GM23338 (cell line): ENCODE measurements around the gene NRIP3. TPM values are rescaled to one million over a fixed set of nuclear protein-coding genes. Genes with fewer than 3 reads are reported as not detected.

ENCODE experiments used
- ATAC-seq: fragments of 200-7000 bp; cut with Tn5 transposase; 3 replicates; pipeline ENCODE4 v1.9.1; 2020
- DNase-seq: peaks from one replicate; pipeline ENCODE4 v3.0.0-alpha.2; 2015; ENCODE audit warnings: low spot score
- H2AFZ ChIP-seq: fragments of 200-600 bp; sonication (generic); 2 replicates; pipeline ENCODE4 v1.8.0; 2016; ENCODE audit warnings: antibody characterized with exemption, mild to moderate bottlenecking, moderate library complexity
- H3F3A ChIP-seq: fragments of 200-600 bp; sonication (generic); replicated peaks from 2 replicates; pipeline ENCODE4 v1.8.0; 2017; ENCODE audit warnings: antibody characterized with exemption, mixed run types, low read depth
- H3K27ac ChIP-seq: fragments of 200-600 bp; sonication (generic); 2 replicates; pipeline ENCODE4 v1.6.1; 2016; ENCODE audit warnings: low read depth
- H3K27me3 ChIP-seq: fragments of 200-600 bp; sonication (generic); 2 replicates; pipeline ENCODE4 v1.8.0; 2016; ENCODE audit warnings: mild to moderate bottlenecking, mixed run types, moderate library complexity; ENCODE audit not compliant: insufficient read depth
- H3K36me3 ChIP-seq: fragments of 200-600 bp; sonication (generic); 2 replicates; pipeline ENCODE4 v1.8.0; 2016; ENCODE audit warnings: mild to moderate bottlenecking; ENCODE audit not compliant: insufficient read depth
- H3K4me1 ChIP-seq: fragments of 200-600 bp; sonication (generic); 2 replicates; pipeline ENCODE4 v1.8.0; 2016; ENCODE audit warnings: mild to moderate bottlenecking, moderate library complexity; ENCODE audit not compliant: insufficient read depth
- H3K4me2 ChIP-seq: fragments of 200-600 bp; sonication (generic); 2 replicates; pipeline ENCODE4 v1.7.1; 2017; ENCODE audit warnings: mixed run types
- H3K4me3 ChIP-seq: fragments of 200-600 bp; sonication (generic); 2 replicates; pipeline ENCODE4 v1.6.1; 2016; ENCODE audit warnings: mixed run types
- H3K79me2 ChIP-seq: fragments of 200-600 bp; sonication (generic); replicated peaks from 2 replicates; pipeline ENCODE4 v1.8.0; 2017; ENCODE audit warnings: mild to moderate bottlenecking; ENCODE audit not compliant: insufficient read depth
- H3K9me2 ChIP-seq: fragments of 200-600 bp; sonication (generic); 2 replicates; pipeline ENCODE4 v1.8.0; 2017; ENCODE audit not compliant: insufficient read depth
- H4K20me1 ChIP-seq: fragments of 200-600 bp; sonication (generic); replicated peaks from 2 replicates; pipeline ENCODE4 v1.8.0; 2017; ENCODE audit warnings: mild to moderate bottlenecking; ENCODE audit not compliant: insufficient read depth
- H3K27ac Mint-ChIP-seq: 2 replicates; pipeline ENCODE4 v1.8.0; 2020; ENCODE audit warnings: inconsistent platforms, mild to moderate bottlenecking, moderate library complexity, mixed read lengths
- H3K27me3 Mint-ChIP-seq: 3 replicates; pipeline ENCODE4 v1.8.0; 2022; ENCODE audit warnings: low read depth, mild to moderate bottlenecking, moderate library complexity, mixed read lengths, inconsistent platforms; ENCODE audit not compliant: insufficient read depth, poor library complexity
- H3K36me3 Mint-ChIP-seq: 3 replicates; pipeline ENCODE4 v1.8.0; 2021; ENCODE audit warnings: low read depth, mild to moderate bottlenecking, inconsistent platforms, moderate library complexity, mixed read lengths
- H3K4me1 Mint-ChIP-seq: 3 replicates; pipeline ENCODE4 v1.8.0; 2020; ENCODE audit warnings: mild to moderate bottlenecking, inconsistent platforms, mixed read lengths
- H3K4me3 Mint-ChIP-seq: 3 replicates; pipeline ENCODE4 v1.8.0; 2021; ENCODE audit warnings: moderate library complexity, mild to moderate bottlenecking, inconsistent platforms, mixed read lengths
- H3K9me3 Mint-ChIP-seq: 3 replicates; pipeline ENCODE4 v1.8.0; 2020; ENCODE audit warnings: moderate library complexity, mild to moderate bottlenecking, inconsistent platforms, mixed read lengths
- CREB1 ChIP-seq: fragments of 250-450 bp; sonication (Bioruptor Pico); IDR thresholded peaks from 2 replicates; pipeline ENCODE4 v1.5.0; 2020; ENCODE audit warnings: low read depth, mild to moderate bottlenecking, moderate library complexity
- ETS1 ChIP-seq: IDR thresholded peaks from 2 replicates; pipeline ENCODE4 v1.6.1; 2016; ENCODE audit warnings: antibody characterized with exemption
- EZH2 ChIP-seq: fragments of 200-600 bp; sonication (generic); IDR thresholded peaks from one replicate; pipeline ENCODE4 v1.8.0; 2017; ENCODE audit warnings: antibody characterized with exemption, mild to moderate bottlenecking, low read depth; ENCODE audit not compliant: unreplicated experiment
- EZH2phosphoT487 ChIP-seq: fragments of 200-600 bp; sonication (generic); IDR thresholded peaks from one replicate; pipeline ENCODE4 v1.8.1; 2018; ENCODE audit warnings: antibody characterized with exemption; ENCODE audit not compliant: unreplicated experiment
- JUNB ChIP-seq: IDR thresholded peaks from one replicate; pipeline ENCODE4 v1.6.1; 2016; ENCODE audit warnings: antibody characterized with exemption; ENCODE audit not compliant: unreplicated experiment
- NANOG ChIP-seq: IDR thresholded peaks from 2 replicates; pipeline ENCODE4 v1.6.1; 2016; ENCODE audit warnings: antibody characterized with exemption, borderline replicate concordance
- POLR2AphosphoS5 ChIP-seq: IDR thresholded peaks from 2 replicates; pipeline ENCODE4 v1.6.1; 2016; ENCODE audit warnings: antibody characterized with exemption, low read depth
- STAT1 ChIP-seq: IDR thresholded peaks from one replicate; pipeline ENCODE4 v1.6.1; 2016; ENCODE audit warnings: antibody characterized with exemption; ENCODE audit not compliant: unreplicated experiment
- ZNF114 ChIP-seq: fragments of 250-450 bp; sonication (Bioruptor Pico); IDR thresholded peaks from 2 replicates; pipeline ENCODE4 v1.5.0; 2020; ENCODE audit warnings: mild to moderate bottlenecking, moderate library complexity
- ZNF331 ChIP-seq: fragments of 250-450 bp; sonication (Bioruptor Pico); IDR thresholded peaks from 2 replicates; pipeline ENCODE4 v1.5.0; 2020; ENCODE audit warnings: low read depth, mild to moderate bottlenecking, moderate library complexity
- polyA plus RNA-seq: library from polyadenylated mRNA; unstranded; fragments of >200 nt; fragmentation: Nextera tagmentation; extraction: Ambion mirVana; gene quantifications from 2 replicates; pipeline ENCODE4 v1.2.1, GENCODE V29; 2016
- total RNA-seq: library from RNA; depleted of rRNA; stranded (reverse); fragments of >200 nt; shearing (Covaris generic); gene quantifications from 2 replicates; pipeline ENCODE4 v1.2.3, GENCODE V29; 2014
- TF ChIP-seq, protein P1 (sequence below), 2 experiments: fragments of 200-600 bp in 1 of 2; sonication (generic) in 1 of 2; conservative IDR thresholded peaks; 2 replicates each; pipeline versions ENCODE4 v1.5.1 to v1.6.1; 2016 to 2017; ENCODE audit warnings: antibody characterized with exemption in 2 of 2, low read depth in 2 of 2, mild to moderate bottlenecking in 2 of 2, moderate library complexity in 1 of 2
- TF ChIP-seq, protein P2 (sequence below): fragments of 250-450 bp; sonication (Bioruptor Pico); IDR thresholded peaks from 2 replicates; pipeline ENCODE4 v1.5.0; 2020; ENCODE audit warnings: mild to moderate bottlenecking, moderate library complexity
- TF ChIP-seq, protein P3 (sequence below): IDR thresholded peaks from one replicate; pipeline ENCODE4 v1.6.1; 2018; ENCODE audit warnings: antibody characterized with exemption; ENCODE audit not compliant: unreplicated experiment

Gene NRIP3
- total and polyA plus RNA-seq, 2 experiments from 2014 or later = 3.0 to 7.9 TPM

DNA sequence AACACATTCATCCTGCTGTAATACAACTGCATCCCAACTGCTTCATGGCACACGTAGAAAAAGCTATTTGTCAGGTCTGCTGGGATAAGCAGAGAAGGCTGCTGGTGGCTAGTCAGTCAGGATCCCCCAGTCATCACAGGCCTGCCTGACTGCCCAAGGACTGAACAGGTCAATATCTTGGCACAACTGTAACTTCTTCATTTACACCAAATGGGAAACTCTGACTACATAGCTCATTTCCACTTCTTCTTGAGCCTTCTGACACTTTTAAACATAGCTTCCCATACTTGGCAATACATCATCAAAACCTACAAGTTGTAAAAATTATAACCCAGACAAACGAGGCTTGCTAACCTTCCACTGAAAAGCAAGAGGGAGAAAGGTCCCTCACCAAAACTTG, 42.4 kb downstream of the NRIP3 start:
- peaks cover 6% of the 10 kb centered on the region; the same call in 1 of the 2 replicates for H3K4me1 ChIP-seq
- Mint-ChIP-seq H3K9me3 (no peaks in the 10 kb centered on the region), H3K27ac (no peak overlapping the region), H3K4me3 (no peak overlapping the region), H3K27me3 (no peaks in the 10 kb centered on the region), H3K4me1 (peaks cover 14% of the 10 kb centered on the region), H3K36me3 (no peaks in the 10 kb centered on the region; the same call in 2 of the 3 replicates)
- H3K27ac ChIP-seq = no peak overlapping the region
- H4K20me1 ChIP-seq = peaks cover 5% of the 10 kb centered on the region
- DNase-seq = no peak
- peaks cover 23% of the 10 kb centered on the region for H3K79me2 ChIP-seq
- no peaks in the 10 kb centered on the region for H3K27me3 ChIP-seq
- H2AFZ ChIP-seq = no peak overlapping the region
- peaks cover 14% of the 10 kb centered on the region for H3F3A ChIP-seq
- TF ChIP-seq STAT1 = no peak
- no peak for TF ChIP-seq ZNF114 (CRISPR knock-in tag)
- no peak for TF ChIP-seq EZH2
- no peak for TF ChIP-seq CREB1 (CRISPR knock-in tag)
- no peak for TF ChIP-seq POLR2AphosphoS5
- TF ChIP-seq, protein P1, sequence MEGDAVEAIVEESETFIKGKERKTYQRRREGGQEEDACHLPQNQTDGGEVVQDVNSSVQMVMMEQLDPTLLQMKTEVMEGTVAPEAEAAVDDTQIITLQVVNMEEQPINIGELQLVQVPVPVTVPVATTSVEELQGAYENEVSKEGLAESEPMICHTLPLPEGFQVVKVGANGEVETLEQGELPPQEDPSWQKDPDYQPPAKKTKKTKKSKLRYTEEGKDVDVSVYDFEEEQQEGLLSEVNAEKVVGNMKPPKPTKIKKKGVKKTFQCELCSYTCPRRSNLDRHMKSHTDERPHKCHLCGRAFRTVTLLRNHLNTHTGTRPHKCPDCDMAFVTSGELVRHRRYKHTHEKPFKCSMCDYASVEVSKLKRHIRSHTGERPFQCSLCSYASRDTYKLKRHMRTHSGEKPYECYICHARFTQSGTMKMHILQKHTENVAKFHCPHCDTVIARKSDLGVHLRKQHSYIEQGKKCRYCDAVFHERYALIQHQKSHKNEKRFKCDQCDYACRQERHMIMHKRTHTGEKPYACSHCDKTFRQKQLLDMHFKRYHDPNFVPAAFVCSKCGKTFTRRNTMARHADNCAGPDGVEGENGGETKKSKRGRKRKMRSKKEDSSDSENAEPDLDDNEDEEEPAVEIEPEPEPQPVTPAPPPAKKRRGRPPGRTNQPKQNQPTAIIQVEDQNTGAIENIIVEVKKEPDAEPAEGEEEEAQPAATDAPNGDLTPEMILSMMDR (conservative IDR thresholded peaks at IDR 0.05; ENCODE audit: low read depth in 2 of 2) = no peak
- TF ChIP-seq, protein P2, sequence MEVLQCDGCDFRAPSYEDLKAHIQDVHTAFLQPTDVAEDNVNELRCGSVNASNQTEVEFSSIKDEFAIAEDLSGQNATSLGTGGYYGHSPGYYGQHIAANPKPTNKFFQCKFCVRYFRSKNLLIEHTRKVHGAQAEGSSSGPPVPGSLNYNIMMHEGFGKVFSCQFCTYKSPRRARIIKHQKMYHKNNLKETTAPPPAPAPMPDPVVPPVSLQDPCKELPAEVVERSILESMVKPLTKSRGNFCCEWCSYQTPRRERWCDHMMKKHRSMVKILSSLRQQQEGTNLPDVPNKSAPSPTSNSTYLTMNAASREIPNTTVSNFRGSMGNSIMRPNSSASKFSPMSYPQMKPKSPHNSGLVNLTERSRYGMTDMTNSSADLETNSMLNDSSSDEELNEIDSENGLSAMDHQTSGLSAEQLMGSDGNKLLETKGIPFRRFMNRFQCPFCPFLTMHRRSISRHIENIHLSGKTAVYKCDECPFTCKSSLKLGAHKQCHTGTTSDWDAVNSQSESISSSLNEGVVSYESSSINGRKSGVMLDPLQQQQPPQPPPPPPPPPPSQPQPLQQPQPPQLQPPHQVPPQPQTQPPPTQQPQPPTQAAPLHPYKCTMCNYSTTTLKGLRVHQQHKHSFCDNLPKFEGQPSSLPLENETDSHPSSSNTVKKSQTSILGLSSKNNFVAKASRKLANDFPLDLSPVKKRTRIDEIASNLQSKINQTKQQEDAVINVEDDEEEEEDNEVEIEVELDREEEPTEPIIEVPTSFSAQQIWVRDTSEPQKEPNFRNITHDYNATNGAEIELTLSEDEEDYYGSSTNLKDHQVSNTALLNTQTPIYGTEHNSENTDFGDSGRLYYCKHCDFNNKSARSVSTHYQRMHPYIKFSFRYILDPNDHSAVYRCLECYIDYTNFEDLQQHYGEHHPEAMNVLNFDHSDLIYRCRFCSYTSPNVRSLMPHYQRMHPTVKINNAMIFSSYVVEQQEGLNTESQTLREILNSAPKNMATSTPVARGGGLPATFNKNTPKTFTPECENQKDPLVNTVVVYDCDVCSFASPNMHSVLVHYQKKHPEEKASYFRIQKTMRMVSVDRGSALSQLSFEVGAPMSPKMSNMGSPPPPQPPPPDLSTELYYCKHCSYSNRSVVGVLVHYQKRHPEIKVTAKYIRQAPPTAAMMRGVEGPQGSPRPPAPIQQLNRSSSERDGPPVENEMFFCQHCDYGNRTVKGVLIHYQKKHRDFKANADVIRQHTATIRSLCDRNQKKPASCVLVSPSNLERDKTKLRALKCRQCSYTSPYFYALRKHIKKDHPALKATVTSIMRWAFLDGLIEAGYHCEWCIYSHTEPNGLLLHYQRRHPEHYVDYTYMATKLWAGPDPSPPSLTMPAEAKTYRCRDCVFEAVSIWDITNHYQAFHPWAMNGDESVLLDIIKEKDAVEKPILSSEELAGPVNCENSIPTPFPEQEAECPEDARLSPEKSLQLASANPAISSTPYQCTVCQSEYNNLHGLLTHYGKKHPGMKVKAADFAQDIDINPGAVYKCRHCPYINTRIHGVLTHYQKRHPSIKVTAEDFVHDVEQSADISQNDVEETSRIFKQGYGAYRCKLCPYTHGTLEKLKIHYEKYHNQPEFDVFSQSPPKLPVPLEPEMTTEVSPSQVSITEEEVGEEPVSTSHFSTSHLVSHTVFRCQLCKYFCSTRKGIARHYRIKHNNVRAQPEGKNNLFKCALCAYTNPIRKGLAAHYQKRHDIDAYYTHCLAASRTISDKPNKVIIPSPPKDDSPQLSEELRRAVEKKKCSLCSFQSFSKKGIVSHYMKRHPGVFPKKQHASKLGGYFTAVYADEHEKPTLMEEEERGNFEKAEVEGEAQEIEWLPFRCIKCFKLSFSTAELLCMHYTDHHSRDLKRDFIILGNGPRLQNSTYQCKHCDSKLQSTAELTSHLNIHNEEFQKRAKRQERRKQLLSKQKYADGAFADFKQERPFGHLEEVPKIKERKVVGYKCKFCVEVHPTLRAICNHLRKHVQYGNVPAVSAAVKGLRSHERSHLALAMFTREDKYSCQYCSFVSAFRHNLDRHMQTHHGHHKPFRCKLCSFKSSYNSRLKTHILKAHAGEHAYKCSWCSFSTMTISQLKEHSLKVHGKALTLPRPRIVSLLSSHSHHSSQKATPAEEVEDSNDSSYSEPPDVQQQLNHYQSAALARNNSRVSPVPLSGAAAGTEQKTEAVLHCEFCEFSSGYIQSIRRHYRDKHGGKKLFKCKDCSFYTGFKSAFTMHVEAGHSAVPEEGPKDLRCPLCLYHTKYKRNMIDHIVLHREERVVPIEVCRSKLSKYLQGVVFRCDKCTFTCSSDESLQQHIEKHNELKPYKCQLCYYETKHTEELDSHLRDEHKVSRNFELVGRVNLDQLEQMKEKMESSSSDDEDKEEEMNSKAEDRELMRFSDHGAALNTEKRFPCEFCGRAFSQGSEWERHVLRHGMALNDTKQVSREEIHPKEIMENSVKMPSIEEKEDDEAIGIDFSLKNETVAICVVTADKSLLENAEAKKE (CRISPR knock-in tag) = no peak
- TF ChIP-seq ZNF331 (CRISPR knock-in tag) = no peak
- TF ChIP-seq, protein P3, sequence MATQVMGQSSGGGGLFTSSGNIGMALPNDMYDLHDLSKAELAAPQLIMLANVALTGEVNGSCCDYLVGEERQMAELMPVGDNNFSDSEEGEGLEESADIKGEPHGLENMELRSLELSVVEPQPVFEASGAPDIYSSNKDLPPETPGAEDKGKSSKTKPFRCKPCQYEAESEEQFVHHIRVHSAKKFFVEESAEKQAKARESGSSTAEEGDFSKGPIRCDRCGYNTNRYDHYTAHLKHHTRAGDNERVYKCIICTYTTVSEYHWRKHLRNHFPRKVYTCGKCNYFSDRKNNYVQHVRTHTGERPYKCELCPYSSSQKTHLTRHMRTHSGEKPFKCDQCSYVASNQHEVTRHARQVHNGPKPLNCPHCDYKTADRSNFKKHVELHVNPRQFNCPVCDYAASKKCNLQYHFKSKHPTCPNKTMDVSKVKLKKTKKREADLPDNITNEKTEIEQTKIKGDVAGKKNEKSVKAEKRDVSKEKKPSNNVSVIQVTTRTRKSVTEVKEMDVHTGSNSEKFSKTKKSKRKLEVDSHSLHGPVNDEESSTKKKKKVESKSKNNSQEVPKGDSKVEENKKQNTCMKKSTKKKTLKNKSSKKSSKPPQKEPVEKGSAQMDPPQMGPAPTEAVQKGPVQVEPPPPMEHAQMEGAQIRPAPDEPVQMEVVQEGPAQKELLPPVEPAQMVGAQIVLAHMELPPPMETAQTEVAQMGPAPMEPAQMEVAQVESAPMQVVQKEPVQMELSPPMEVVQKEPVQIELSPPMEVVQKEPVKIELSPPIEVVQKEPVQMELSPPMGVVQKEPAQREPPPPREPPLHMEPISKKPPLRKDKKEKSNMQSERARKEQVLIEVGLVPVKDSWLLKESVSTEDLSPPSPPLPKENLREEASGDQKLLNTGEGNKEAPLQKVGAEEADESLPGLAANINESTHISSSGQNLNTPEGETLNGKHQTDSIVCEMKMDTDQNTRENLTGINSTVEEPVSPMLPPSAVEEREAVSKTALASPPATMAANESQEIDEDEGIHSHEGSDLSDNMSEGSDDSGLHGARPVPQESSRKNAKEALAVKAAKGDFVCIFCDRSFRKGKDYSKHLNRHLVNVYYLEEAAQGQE = no peak
- TF ChIP-seq JUNB = no peak
- no peak for TF ChIP-seq NANOG
- no peak for TF ChIP-seq EZH2phosphoT487
- no peak for TF ChIP-seq ETS1
- no peaks in the 10 kb centered on the region for H3K9me2 ChIP-seq
- H3K4me3 ChIP-seq = no peak overlapping the region
- no peak for ATAC-seq
- H3K36me3 ChIP-seq = no peaks in the 10 kb centered on the region
- H3K4me2 ChIP-seq = no peak overlapping the region
